ENCODE data around the gene ASGR2. TPM values are rescaled to one million over a fixed set of nuclear protein-coding genes. Genes with fewer than 3 reads are reported as not detected.

ASGR2 gene
- total RNA-seq, 1 donor from 2014 or later = not detected

- H3K27ac Mint-ChIP-seq (ENCODE audit: unreplicated experiment) = no peak overlapping the region
- DNase-seq (ENCODE audit: low spot score) = no peak
- H3K4me3 Mint-ChIP-seq (ENCODE audit: unreplicated experiment) = no peak overlapping the region
- H3K36me3 Mint-ChIP-seq (ENCODE audit: low read depth) = peaks cover 4% of the 10 kb centered on the region
- no peak for TF ChIP-seq CTCF (IDR thresholded peaks at IDR 0.05)
- peaks cover 5% of the 10 kb centered on the region for H3K9me3 Mint-ChIP-seq (ENCODE audit: low read depth)
- H3K4me1 Mint-ChIP-seq (ENCODE audit: low read depth) = no peaks in the 10 kb centered on the region
- peaks cover 13% of the 10 kb centered on the region for H3K27me3 Mint-ChIP-seq (ENCODE audit: low read depth)
Observed at GRCh38 chr17:7109461-7110322, 4.9 kb downstream of the ASGR2 start.

GRCh38 chr17:7108981-7109380 lies 5.6 kb downstream of the ASGR2 start:
- Mint-ChIP-seq H3K4me1 (ENCODE audit: low read depth) (no peaks in the 10 kb centered on the region), H3K9me3 (ENCODE audit: low read depth) (peaks cover 5% of the 10 kb centered on the region), H3K4me3 (ENCODE audit: unreplicated experiment) (no peak overlapping the region), H3K27ac (ENCODE audit: unreplicated experiment) (no peak overlapping the region), H3K27me3 (ENCODE audit: low read depth) (peaks cover 13% of the 10 kb centered on the region), H3K36me3 (ENCODE audit: low read depth) (peaks cover 4% of the 10 kb centered on the region)
- no peak for TF ChIP-seq CTCF (IDR thresholded peaks at IDR 0.05)
- DNase-seq (ENCODE audit: low spot score) = no peak

GRCh38 chr17:7108560-7108925 lies 6.1 kb downstream of the ASGR2 start:
- no peak for DNase-seq (ENCODE audit: low spot score)
- no peak for TF ChIP-seq CTCF (IDR thresholded peaks at IDR 0.05)
- Mint-ChIP-seq H3K27ac (ENCODE audit: unreplicated experiment) (no peak overlapping the region), H3K27me3 (ENCODE audit: low read depth) (peaks cover 16% of the 10 kb centered on the region), H3K4me1 (ENCODE audit: low read depth) (no peaks in the 10 kb centered on the region), H3K4me3 (ENCODE audit: unreplicated experiment) (no peak overlapping the region), H3K36me3 (ENCODE audit: low read depth) (peaks cover 4% of the 10 kb centered on the region), H3K9me3 (ENCODE audit: low read depth) (peaks cover 5% of the 10 kb centered on the region)

- peaks cover 22% of the 10 kb centered on the region for H3K27me3 Mint-ChIP-seq (ENCODE audit: low read depth)
Observed at GRCh38 chr17:7107795-7108559, 6.6 kb downstream of the ASGR2 start.

More at GRCh38 chr17:7107795-7108559, 6.6 kb downstream of the ASGR2 start:
- peaks cover 5% of the 10 kb centered on the region for H3K9me3 Mint-ChIP-seq (ENCODE audit: low read depth)
- DNase-seq (ENCODE audit: low spot score) = no peak
- peaks cover 4% of the 10 kb centered on the region for H3K36me3 Mint-ChIP-seq (ENCODE audit: low read depth)
- no peak overlapping the region for H3K4me3 Mint-ChIP-seq (ENCODE audit: unreplicated experiment)
- no peak overlapping the region for H3K27ac Mint-ChIP-seq (ENCODE audit: unreplicated experiment)
- no peaks in the 10 kb centered on the region for H3K4me1 Mint-ChIP-seq (ENCODE audit: low read depth)
- TF ChIP-seq CTCF (IDR thresholded peaks at IDR 0.05) = no peak
